GM18505 (cell line): ENCODE results near the gene SLC26A2.

Experiments used
- ATAC-seq: cut with Tn5 transposase; IDR thresholded peaks from one replicate; pipeline ENCODE4 v1.9.1; 2021; ENCODE audit not compliant: unreplicated experiment
- POLR2A ChIP-seq: IDR thresholded peaks from 4 replicates; pipeline ENCODE4 v1.6.1; 2011; ENCODE audit warnings: borderline replicate concordance; ENCODE audit not compliant: insufficient read depth, insufficient read length; ENCODE audit errors: extremely low read depth

The SLC26A2 gene

GRCh38 chr5:149930043-149930748, 30.4 kb upstream of the SLC26A2 start:
- no peak for ATAC-seq
- no peak for TF ChIP-seq POLR2A

GRCh38 chr5:149930749-149931574, 29.6 kb upstream of the SLC26A2 start:
- no peak for ATAC-seq
- TF ChIP-seq POLR2A, result no peak

- TF ChIP-seq POLR2A, result no peak
- no peak for ATAC-seq
Measured at GRCh38 chr5:149931992-149932436, 28.5 kb upstream of the SLC26A2 start.

GRCh38 chr5:149932445-149933350, 27.9 kb upstream of the SLC26A2 start:
- no peak for ATAC-seq
- TF ChIP-seq POLR2A, result no peak

- ATAC-seq, result no peak
- no peak for TF ChIP-seq POLR2A
Measured at GRCh38 chr5:149935431-149935901, 25.1 kb upstream of the SLC26A2 start.

- ATAC-seq, result no peak
- no peak for TF ChIP-seq POLR2A
Measured at GRCh38 chr5:149936044-149936699, 24.4 kb upstream of the SLC26A2 start.

- ATAC-seq, result no peak
- TF ChIP-seq POLR2A, result no peak
Measured at GRCh38 chr5:149936700-149937091, 23.9 kb upstream of the SLC26A2 start.

GRCh38 chr5:149937610-149938009, 22.9 kb upstream of the SLC26A2 start:
- no peak for ATAC-seq
- no peak for TF ChIP-seq POLR2A

GRCh38 chr5:149938279-149938678, 22.3 kb upstream of the SLC26A2 start:
- no peak for ATAC-seq
- TF ChIP-seq POLR2A, result no peak

GRCh38 chr5:149938791-149939358, 21.7 kb upstream of the SLC26A2 start:
- no peak for ATAC-seq
- TF ChIP-seq POLR2A, result no peak

GRCh38 chr5:149939546-149939945, 21.0 kb upstream of the SLC26A2 start:
- TF ChIP-seq POLR2A, result no peak
- no peak for ATAC-seq

GRCh38 chr5:149940077-149940574, 20.4 kb upstream of the SLC26A2 start:
- TF ChIP-seq POLR2A, result no peak
- ATAC-seq, result no peak
